Activated naive CD4-positive, alpha-beta T cell treated with anti-CD3 and anti-CD28 coated beads, Interleukin-2, amount 50 U/mL, for 72 hours (primary cell): ENCODE data around the gene RNF215. TPM values are rescaled to one million over a fixed set of nuclear protein-coding genes. Genes with fewer than 3 reads are reported as not detected.
A peak's percentile ranks its signal among the peaks of the same experiment; 100 is the strongest.

Source experiments
- ATAC-seq, 2 donors: fragments of 150-1000 bp; cut with Tn5 transposase; 2 replicates each; pipeline ENCODE4 v1.10.0; 2021; ENCODE audit warnings: mild to moderate bottlenecking in 2 of 2, moderate library complexity in 2 of 2
- DNase-seq, 2 donors: peaks; one replicate each; pipeline ENCODE4 v3.0.0; 2021 to 2022; ENCODE audit warnings: low spot score in 2 of 2
- H3K27ac Mint-ChIP-seq, 2 donors: one replicate each; pipeline ENCODE4 v1.8.0; 2022; ENCODE audit warnings: mild to moderate bottlenecking in 2 of 2, mixed read lengths in 2 of 2
- H3K36me3 Mint-ChIP-seq, 2 donors: one replicate each; pipeline ENCODE4 v1.8.0; 2022; ENCODE audit warnings: mixed read lengths in 2 of 2
- H3K9me3 Mint-ChIP-seq, 2 donors: one replicate each; pipeline ENCODE4 v1.8.0; 2022; ENCODE audit warnings: mixed read lengths in 2 of 2
- total RNA-seq, 2 donors: library from RNA; stranded (reverse); gene quantifications; one replicate each; pipeline ENCODE4 v1.2.3, GENCODE V29; 2022

The RNF215 gene
- total RNA-seq, 2 donors from 2014 or later: 6.8 to 11.8 TPM

DNA sequence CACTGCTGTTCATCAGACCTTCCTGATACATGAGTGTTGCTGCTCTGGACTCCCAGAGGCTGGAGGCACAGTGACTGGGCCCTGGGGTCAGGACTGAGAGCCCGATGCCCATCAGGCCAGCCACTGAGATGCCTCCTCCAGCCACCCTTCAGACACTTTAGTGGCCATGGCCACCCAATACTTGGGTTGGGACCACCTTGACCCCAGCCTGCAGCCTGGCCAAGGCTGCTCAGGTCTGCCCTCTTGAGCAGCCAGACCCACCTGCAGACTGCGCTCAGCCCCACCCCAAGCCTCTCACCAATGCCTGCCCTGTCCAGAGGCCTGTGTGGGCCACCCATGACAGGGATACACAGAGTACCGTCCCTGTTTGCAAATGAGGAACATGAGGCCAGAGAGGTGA, 4.2 kb downstream of the RNF215 start:
- H3K27ac Mint-ChIP-seq: no peak overlapping the region
- H3K36me3 Mint-ChIP-seq: no peaks in the 10 kb centered on the region
- ATAC-seq: no peak
- no peak for DNase-seq
- H3K9me3 Mint-ChIP-seq: no peaks in the 10 kb centered on the region

- H3K27ac Mint-ChIP-seq: no peak overlapping the region
- no peaks in the 10 kb centered on the region for H3K9me3 Mint-ChIP-seq
- no peak for ATAC-seq
- DNase-seq: no peak
- no peaks in the 10 kb centered on the region for H3K36me3 Mint-ChIP-seq
These were observed 4.9 kb downstream of the RNF215 start for GRCh38 chr22:30382340-30382739.

GRCh38 chr22:30381264-30381663, 5.9 kb downstream of the RNF215 start:
- Mint-ChIP-seq H3K9me3 (no peaks in the 10 kb centered on the region), H3K27ac (peak overlapping the region; percentile 5 to 24), H3K36me3 (no peaks in the 10 kb centered on the region)
- DNase-seq (no peak), ATAC-seq (peak; percentile 62 to 85)

- no peaks in the 10 kb centered on the region for H3K9me3 Mint-ChIP-seq
- no peak for DNase-seq
- H3K36me3 Mint-ChIP-seq: no peaks in the 10 kb centered on the region
- ATAC-seq: no peak
- H3K27ac Mint-ChIP-seq: no peak overlapping the region
These were observed 7.2 kb downstream of the RNF215 start for GRCh38 chr22:30380011-30380410.

- Mint-ChIP-seq H3K9me3 (no peaks in the 10 kb centered on the region), H3K27ac (peak overlapping the region in 1 of 2 donors; percentile 17), H3K36me3 (no peaks in the 10 kb centered on the region)
- DNase-seq (no peak), ATAC-seq (no peak)
These were observed 11.8 kb downstream of the RNF215 start for GRCh38 chr22:30375312-30375849.

- no peaks in the 10 kb centered on the region for H3K36me3 Mint-ChIP-seq
- H3K9me3 Mint-ChIP-seq: no peaks in the 10 kb centered on the region
- H3K27ac Mint-ChIP-seq: no peak overlapping the region
- ATAC-seq: no peak
- DNase-seq: no peak
These were observed 13.6 kb downstream of the RNF215 start for GRCh38 chr22:30373331-30374325.

- Mint-ChIP-seq H3K27ac (no peak overlapping the region), H3K9me3 (no peaks in the 10 kb centered on the region), H3K36me3 (no peaks in the 10 kb centered on the region)
- DNase-seq: no peak
- ATAC-seq: no peak
These were observed 14.3 kb downstream of the RNF215 start for GRCh38 chr22:30372915-30373314.

DNA sequence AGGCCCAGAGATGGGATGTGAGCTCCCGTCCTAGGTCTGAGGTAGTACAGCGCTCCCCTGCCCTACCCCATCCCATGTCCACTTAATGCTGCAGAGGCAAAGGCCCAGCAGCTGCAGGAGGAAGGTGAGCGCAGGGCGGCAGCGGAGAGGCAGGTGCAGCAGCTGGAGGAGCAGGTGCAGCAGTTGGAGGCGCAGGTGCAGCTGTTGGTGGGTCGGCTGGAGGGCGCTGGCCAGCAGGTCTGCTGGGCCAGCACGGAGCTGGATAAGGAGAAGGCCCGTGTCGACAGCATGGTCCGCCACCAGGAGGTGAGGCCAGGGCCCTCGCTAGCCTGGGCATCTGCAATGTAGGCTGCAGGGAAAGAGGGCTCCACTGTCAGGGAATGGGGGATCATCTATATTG, 15.2 kb downstream of the RNF215 start:
- no peaks in the 10 kb centered on the region for H3K9me3 Mint-ChIP-seq
- no peaks in the 10 kb centered on the region for H3K36me3 Mint-ChIP-seq
- ATAC-seq (no peak), DNase-seq (no peak)
- H3K27ac Mint-ChIP-seq: no peak overlapping the region

- DNase-seq: no peak
- Mint-ChIP-seq H3K36me3 (no peaks in the 10 kb centered on the region), H3K27ac (no peak overlapping the region), H3K9me3 (no peaks in the 10 kb centered on the region)
- no peak for ATAC-seq
These were observed 15.9 kb downstream of the RNF215 start for GRCh38 chr22:30371321-30371720.

- H3K36me3 Mint-ChIP-seq: no peaks in the 10 kb centered on the region
- H3K27ac Mint-ChIP-seq: peak overlapping the region; percentile 27 to 88
- DNase-seq (no peak), ATAC-seq (no peak)
- no peaks in the 10 kb centered on the region for H3K9me3 Mint-ChIP-seq
These were observed 16.5 kb downstream of the RNF215 start for GRCh38 chr22:30370641-30371230.

- ATAC-seq: no peak
- H3K9me3 Mint-ChIP-seq: no peaks in the 10 kb centered on the region
- no peak for DNase-seq
- H3K27ac Mint-ChIP-seq: no peak overlapping the region
- H3K36me3 Mint-ChIP-seq: no peaks in the 10 kb centered on the region
These were observed 18.8 kb downstream of the RNF215 start for GRCh38 chr22:30368420-30368819.

DNA sequence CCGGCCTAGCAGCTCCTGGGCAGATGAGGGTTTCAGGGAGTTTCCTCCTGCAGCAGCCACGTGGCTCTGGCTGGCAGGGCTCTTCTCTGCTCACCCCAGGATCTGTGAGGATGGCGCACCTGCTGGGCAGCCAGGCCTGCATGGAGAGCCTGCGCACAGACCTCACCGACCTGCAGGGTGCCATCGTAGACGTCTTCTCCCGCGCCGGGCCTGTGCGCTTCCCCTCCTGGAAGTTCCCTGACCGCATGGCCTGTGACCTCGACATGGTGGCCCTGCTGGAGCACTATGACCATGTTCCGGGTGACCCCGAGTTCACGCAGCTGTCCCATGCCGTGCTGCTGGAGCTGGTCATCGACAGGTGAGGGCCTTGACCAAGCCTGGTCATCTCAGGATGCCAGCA, 21.3 kb downstream of the RNF215 start:
- no peaks in the 10 kb centered on the region for H3K36me3 Mint-ChIP-seq
- no peaks in the 10 kb centered on the region for H3K9me3 Mint-ChIP-seq
- no peak overlapping the region for H3K27ac Mint-ChIP-seq
- DNase-seq: no peak
- ATAC-seq: no peak

GRCh38 chr22:30362651-30363281, 24.4 kb downstream of the RNF215 start:
- Mint-ChIP-seq H3K27ac (no peak overlapping the region), H3K9me3 (no peaks in the 10 kb centered on the region), H3K36me3 (no peaks in the 10 kb centered on the region)
- no peak for ATAC-seq
- DNase-seq: no peak

GRCh38 chr22:30361916-30362650, 25.1 kb downstream of the RNF215 start:
- DNase-seq (no peak), ATAC-seq (no peak)
- Mint-ChIP-seq H3K36me3 (no peaks in the 10 kb centered on the region), H3K9me3 (no peaks in the 10 kb centered on the region), H3K27ac (peak overlapping the region in 1 of 2 donors; percentile 72)

- no peaks in the 10 kb centered on the region for H3K9me3 Mint-ChIP-seq
- ATAC-seq (no peak), DNase-seq (no peak)
- H3K27ac Mint-ChIP-seq: peak overlapping the region in 1 of 2 donors; percentile 23
- H3K36me3 Mint-ChIP-seq: peaks cover 13 to 25% of the 10 kb centered on the region in 2 donors
These were observed 28.7 kb downstream of the RNF215 start for GRCh38 chr22:30358541-30358940.

- H3K36me3 Mint-ChIP-seq: peaks cover 13 to 25% of the 10 kb centered on the region in 2 donors
- H3K27ac Mint-ChIP-seq: peak overlapping the region; percentile 65 to 93
- no peaks in the 10 kb centered on the region for H3K9me3 Mint-ChIP-seq
These were observed 29.5 kb downstream of the RNF215 start for GRCh38 chr22:30357650-30358215.

More at GRCh38 chr22:30357650-30358215, 29.5 kb downstream of the RNF215 start:
- no peak for DNase-seq
- no peak for ATAC-seq
